Measurements from ENCODE around the gene KIAA1586.

Gene KIAA1586

GRCh38 chr6:57017069-57017468, 29.4 kb upstream of the KIAA1586 start:
- no peak for DNase-seq (ENCODE audit: low read depth)
- TF ChIP-seq, protein P1, sequence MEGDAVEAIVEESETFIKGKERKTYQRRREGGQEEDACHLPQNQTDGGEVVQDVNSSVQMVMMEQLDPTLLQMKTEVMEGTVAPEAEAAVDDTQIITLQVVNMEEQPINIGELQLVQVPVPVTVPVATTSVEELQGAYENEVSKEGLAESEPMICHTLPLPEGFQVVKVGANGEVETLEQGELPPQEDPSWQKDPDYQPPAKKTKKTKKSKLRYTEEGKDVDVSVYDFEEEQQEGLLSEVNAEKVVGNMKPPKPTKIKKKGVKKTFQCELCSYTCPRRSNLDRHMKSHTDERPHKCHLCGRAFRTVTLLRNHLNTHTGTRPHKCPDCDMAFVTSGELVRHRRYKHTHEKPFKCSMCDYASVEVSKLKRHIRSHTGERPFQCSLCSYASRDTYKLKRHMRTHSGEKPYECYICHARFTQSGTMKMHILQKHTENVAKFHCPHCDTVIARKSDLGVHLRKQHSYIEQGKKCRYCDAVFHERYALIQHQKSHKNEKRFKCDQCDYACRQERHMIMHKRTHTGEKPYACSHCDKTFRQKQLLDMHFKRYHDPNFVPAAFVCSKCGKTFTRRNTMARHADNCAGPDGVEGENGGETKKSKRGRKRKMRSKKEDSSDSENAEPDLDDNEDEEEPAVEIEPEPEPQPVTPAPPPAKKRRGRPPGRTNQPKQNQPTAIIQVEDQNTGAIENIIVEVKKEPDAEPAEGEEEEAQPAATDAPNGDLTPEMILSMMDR (IDR thresholded peaks at IDR 0.05; ENCODE audit: insufficient read depth, low read depth, low read length, missing control alignments), result no peak

DNA sequence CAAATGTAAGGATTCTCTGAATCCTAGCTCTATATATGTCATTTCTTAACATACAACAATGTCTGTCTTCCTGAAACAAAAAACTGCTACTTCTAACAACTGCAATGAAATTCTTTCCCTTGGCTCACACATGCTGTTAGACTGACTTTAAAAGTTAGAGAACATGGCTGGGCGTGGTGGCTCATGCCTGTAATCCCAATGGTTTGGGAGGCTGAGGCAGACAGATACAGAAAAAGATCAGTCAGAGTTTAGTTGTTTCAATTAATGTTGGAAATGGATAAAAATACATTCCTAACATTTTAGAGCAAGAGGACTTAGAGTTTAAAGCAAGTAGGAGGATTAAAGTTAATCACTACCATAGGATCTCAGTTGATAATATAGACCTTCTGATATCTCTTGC, 28.7 kb upstream of the KIAA1586 start:
- TF ChIP-seq, protein P1 (IDR thresholded peaks at IDR 0.05; ENCODE audit: insufficient read depth, low read depth, low read length, missing control alignments), result no peak
- DNase-seq (ENCODE audit: low read depth), result no peak
- H3K4me3 ChIP-seq (ENCODE audit: low read length), result no peak overlapping the region

More at GRCh38 chr6:57017069-57017468, 29.4 kb upstream of the KIAA1586 start:
- H3K4me3 ChIP-seq (ENCODE audit: low read length), result no peak overlapping the region

- no peak for DNase-seq (ENCODE audit: low read depth)
- no peak overlapping the region for H3K4me3 ChIP-seq (ENCODE audit: low read length)
- TF ChIP-seq, protein P1 (IDR thresholded peaks at IDR 0.05; ENCODE audit: insufficient read depth, low read depth, low read length, missing control alignments), result no peak
Measured at GRCh38 chr6:57019434-57019833, 27.1 kb upstream of the KIAA1586 start.

DNA sequence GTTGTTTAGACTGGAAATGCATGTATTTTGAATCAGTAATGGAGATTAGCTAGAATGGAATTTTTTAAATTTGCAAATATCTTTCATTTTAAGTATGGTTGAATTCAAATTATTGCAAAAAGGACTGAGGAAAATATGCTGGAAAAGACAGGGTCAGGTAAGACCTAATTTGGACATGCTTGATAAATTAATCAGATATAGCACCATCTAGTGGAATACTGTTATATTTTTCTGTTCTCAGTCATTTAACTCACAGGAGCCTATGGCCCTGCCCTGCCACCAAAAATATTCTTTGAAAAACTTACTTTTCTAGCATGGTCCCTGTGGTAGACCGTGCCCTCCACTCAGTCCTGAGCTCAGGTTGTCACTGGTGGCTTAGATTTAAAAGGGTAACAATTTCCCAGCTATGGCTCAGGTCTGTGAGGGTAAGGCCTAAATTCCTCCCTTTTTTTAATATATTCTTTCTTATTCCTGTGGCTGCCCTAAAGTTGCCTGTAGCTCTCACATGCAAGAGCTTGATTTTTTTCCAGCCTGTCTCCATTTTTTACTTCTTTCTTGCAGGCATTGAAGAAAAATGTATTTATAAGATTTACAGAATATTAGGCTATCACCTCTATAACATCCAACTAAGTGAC, 25.3 kb upstream of the KIAA1586 start:
- DNase-seq (ENCODE audit: low read depth), result peak; percentile 65
- no peak overlapping the region for H3K4me3 ChIP-seq (ENCODE audit: low read length)
- TF ChIP-seq, protein P1 (IDR thresholded peaks at IDR 0.05; ENCODE audit: insufficient read depth, low read depth, low read length, missing control alignments), result peak; percentile 44

GRCh38 chr6:57024321-57024720, 22.2 kb upstream of the KIAA1586 start:
- DNase-seq (ENCODE audit: low read depth), result no peak
- TF ChIP-seq, protein P1 (IDR thresholded peaks at IDR 0.05; ENCODE audit: insufficient read depth, low read depth, low read length, missing control alignments), result no peak

DNA sequence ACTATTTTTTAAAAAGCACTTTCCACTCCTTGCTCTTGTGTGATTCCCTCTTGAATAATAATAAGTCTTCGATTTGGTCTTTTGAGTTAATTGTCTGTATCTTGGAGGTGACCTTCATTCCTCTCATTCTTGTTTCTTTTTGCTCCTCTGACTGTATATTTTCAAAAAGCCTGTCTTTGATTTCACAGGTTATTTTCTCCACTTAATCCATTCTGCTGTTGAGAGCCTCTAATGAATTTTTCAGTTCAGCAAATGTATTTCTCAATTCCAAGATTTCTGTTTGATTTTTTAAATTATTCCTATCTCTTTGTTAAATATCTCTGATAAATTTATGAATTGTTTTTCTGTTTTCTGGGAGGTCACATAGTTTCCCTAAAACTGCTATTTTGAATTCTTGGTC, 21.7 kb upstream of the KIAA1586 start:
- no peak for DNase-seq (ENCODE audit: low read depth)
- TF ChIP-seq, protein P1 (IDR thresholded peaks at IDR 0.05; ENCODE audit: insufficient read depth, low read depth, low read length, missing control alignments), result no peak
- H3K4me3 ChIP-seq (ENCODE audit: low read length), result no peak overlapping the region

More at GRCh38 chr6:57024321-57024720, 22.2 kb upstream of the KIAA1586 start:
- no peak overlapping the region for H3K4me3 ChIP-seq (ENCODE audit: low read length)

DNA sequence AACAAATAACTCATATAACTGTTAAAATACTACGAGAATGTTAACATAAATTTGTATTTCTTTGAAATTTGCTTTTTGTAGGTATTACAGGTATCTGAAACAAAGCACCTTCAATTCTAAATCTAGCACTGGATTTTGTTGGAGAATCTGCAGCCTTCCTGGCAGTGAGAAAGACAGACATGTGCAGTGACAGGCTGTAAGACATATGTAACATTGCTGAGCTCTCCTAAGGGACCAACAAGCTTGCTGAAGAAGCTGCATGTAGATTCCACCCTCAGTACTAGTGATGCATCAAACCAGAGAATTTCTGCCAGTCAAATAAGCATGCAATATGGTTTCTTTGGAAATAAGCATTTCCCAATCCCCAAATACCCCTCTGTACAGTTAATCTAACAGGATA, 20.5 kb upstream of the KIAA1586 start:
- H3K4me3 ChIP-seq (ENCODE audit: low read length), result no peak overlapping the region
- TF ChIP-seq, protein P1 (IDR thresholded peaks at IDR 0.05; ENCODE audit: insufficient read depth, low read depth, low read length, missing control alignments), result no peak
- no peak for DNase-seq (ENCODE audit: low read depth)

All from epithelial cell of esophagus (primary cell).